Mesodermal cell (in vitro differentiated cells): ENCODE results near the gene DAGLB.
"Not testable (repeated sequence)": the region's sequence is repeated elsewhere in the genome, so short reads cannot be mapped to it uniquely, and the experiment has no call there.

ENCODE experiments used
- H3K27ac ChIP-seq: 2 replicates; pipeline ENCODE4 v1.7.0; 2013; ENCODE audit warnings: mild to moderate bottlenecking, low read depth, low read length, moderate library complexity; ENCODE audit not compliant: severe bottlenecking
- H3K36me3 ChIP-seq: 2 replicates; pipeline ENCODE4 v1.7.1; 2013; ENCODE audit warnings: mild to moderate bottlenecking, low read length, moderate library complexity; ENCODE audit not compliant: control insufficient read depth, insufficient read depth
- H3K4me1 ChIP-seq: one replicate; pipeline ENCODE4 v1.7.1; 2013; ENCODE audit warnings: mild to moderate bottlenecking, low read length; ENCODE audit not compliant: insufficient read depth, control insufficient read depth, poor library complexity, severe bottlenecking
- H3K4me3 ChIP-seq: 2 replicates; pipeline ENCODE4 v1.7.0; 2013; ENCODE audit warnings: low read length, control low read depth, mild to moderate bottlenecking; ENCODE audit not compliant: insufficient read depth, poor library complexity, severe bottlenecking; ENCODE audit errors: extremely low read depth
- H3K9me3 ChIP-seq: 2 replicates; pipeline ENCODE4 v1.7.1; 2013; ENCODE audit warnings: mild to moderate bottlenecking, low read length, moderate library complexity; ENCODE audit not compliant: control insufficient read depth
- WGBS, 2 experiments: methylation state at CpG; one replicate each; pipeline ENCODE4 v1.1.5; 2013; ENCODE audit warnings: missing lambda C conversion rate in 2 of 2; ENCODE audit not compliant: insufficient coverage in 2 of 2; 5-methylcytosine and 5-hydroxymethylcytosine counted together

The DAGLB gene

DNA sequence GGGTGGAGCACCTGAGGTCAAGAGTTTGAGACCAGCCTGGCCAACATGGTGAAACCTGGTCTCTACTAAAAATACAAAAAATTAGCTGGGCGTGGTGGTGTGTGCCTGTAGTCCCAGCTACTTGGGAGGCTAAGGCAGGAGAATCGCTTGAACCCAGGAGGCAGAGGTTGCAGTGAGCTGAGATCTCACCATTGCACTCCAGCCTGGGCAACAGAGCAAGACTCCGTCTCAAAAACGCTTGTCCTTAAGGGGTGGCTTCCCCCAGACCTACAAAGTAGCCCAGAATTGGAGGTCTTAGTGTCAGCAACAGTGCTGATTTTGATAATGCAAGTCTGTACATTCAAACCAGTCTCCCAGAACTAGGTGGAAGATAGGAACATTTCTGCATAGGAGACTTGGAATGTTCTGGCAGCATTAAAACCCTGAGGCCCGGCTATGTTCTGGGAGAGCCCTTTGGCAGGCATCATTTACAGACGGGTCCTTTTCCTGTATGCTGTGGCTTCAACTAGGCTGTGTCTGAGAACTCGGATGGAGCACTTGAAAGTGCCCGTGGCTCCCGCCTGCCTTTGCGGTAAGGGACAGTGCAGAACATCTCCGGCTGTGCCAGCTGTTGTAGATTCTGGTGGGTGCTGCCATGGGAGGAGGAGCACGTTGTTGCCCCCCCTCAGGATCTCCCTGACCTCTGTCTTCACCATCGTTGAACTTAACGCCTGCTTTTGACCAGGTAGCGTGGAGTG, 49.8 kb downstream of the DAGLB start:
- H3K4me3 ChIP-seq, H3K27ac ChIP-seq, H3K9me3 ChIP-seq: not testable (repeated sequence)
- 92 to 94% methylated on average over 10 to 14 of the region's 15 CpGs for WGBS, 2 experiments
- Histone ChIP-seq H3K36me3 (peaks cover 76% of the 10 kb centered on the region), H3K4me1 (peaks cover 41% of the 10 kb centered on the region)

DNA sequence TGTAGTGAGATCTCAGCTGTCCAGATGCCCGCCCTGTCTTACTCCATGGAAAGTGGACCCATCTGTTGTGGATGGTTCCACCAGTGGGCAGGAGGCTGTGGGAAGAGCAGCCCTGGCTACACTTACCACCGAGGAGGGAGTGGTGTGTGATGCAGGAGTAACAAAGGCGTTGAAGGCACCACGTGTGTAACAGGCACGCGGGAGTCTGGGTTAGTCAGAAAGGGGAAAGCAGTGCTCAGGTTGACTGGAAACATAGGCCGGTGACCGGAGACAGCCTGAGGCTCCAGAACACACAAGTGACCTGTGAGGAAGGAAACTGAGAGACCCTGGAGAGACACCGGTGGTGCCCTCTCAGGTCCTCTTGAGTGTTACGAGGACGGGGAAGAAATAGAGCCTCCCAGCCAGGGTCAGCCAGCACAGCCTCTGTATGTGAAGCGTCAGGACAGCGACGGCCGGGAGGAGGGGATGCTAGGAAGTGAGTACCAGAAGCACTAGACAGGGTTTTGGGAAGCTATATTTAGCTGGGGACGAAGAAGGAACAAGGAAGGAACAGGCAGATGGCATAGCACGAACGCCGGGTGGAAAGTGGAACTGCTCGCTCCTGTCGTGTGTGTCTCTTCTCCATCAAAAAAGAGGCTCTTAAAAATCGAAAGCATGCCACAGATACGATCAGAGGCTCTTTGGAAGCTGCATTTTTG, 51.7 kb downstream of the DAGLB start:
- H3K4me3 ChIP-seq, result no peak overlapping the region
- no peaks in the 10 kb centered on the region for H3K9me3 ChIP-seq
- peaks cover 79% of the 10 kb centered on the region for H3K36me3 ChIP-seq
- H3K27ac ChIP-seq, result peak overlapping the region; percentile 12
- WGBS, 2 experiments, result 96% methylated on average over 23 of the region's 23 CpGs
- H3K4me1 ChIP-seq, result peaks cover 46% of the 10 kb centered on the region

DNA sequence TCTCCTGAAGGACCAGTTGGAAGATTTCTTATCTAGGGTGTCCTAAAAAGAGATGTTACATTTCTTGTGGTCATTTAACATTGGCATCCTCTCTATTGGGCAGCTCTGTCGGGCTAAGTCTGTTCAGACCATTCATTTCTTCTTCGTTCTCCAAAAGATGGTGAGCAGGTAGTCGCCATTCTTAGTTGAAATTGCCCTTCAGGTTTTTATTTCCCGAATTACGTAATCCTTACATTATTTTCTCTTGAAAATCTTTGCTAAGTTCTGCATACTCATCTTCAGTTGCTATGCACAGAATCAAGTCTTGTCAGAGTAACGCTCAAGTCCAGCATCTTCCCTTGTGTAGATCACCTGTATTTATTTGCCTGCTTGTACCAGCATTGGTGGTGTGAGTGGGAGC, 53.6 kb downstream of the DAGLB start:
- H3K36me3 ChIP-seq, result peaks cover 79% of the 10 kb centered on the region
- peak overlapping the region; percentile 12 for H3K27ac ChIP-seq
- no peak overlapping the region for H3K4me3 ChIP-seq
- WGBS, 2 experiments, result 94 to 95% methylated on average over 5 to 6 of the region's 6 CpGs
- peaks cover 38% of the 10 kb centered on the region for H3K4me1 ChIP-seq
- no peaks in the 10 kb centered on the region for H3K9me3 ChIP-seq

DNA sequence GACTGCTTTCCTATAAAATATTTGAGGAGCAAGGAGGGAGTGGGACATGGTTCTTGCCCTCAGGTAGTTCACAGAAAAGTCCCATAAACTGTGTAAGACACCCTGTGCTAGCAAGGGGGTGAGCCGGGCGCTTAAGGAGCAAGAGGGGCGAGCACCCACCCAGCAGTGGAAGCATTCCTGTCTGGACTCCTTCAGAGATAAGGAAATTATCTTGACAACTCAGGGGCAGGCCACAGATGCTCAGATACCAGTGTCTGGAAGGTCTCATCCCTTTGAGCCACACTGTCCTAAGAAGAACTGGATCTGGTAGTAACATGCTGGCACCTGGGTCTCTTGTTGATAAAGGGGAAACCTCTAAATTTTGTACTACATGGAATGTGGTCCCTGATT, 54.1 kb downstream of the DAGLB start:
- Histone ChIP-seq H3K4me1 (peaks cover 33% of the 10 kb centered on the region), H3K36me3 (peaks cover 79% of the 10 kb centered on the region), H3K27ac (peak overlapping the region; percentile 91), H3K9me3 (no peaks in the 10 kb centered on the region), H3K4me3 (no peak overlapping the region)
- WGBS, 2 experiments, result 87 to 89% methylated on average over 3 of the region's 3 CpGs

DNA sequence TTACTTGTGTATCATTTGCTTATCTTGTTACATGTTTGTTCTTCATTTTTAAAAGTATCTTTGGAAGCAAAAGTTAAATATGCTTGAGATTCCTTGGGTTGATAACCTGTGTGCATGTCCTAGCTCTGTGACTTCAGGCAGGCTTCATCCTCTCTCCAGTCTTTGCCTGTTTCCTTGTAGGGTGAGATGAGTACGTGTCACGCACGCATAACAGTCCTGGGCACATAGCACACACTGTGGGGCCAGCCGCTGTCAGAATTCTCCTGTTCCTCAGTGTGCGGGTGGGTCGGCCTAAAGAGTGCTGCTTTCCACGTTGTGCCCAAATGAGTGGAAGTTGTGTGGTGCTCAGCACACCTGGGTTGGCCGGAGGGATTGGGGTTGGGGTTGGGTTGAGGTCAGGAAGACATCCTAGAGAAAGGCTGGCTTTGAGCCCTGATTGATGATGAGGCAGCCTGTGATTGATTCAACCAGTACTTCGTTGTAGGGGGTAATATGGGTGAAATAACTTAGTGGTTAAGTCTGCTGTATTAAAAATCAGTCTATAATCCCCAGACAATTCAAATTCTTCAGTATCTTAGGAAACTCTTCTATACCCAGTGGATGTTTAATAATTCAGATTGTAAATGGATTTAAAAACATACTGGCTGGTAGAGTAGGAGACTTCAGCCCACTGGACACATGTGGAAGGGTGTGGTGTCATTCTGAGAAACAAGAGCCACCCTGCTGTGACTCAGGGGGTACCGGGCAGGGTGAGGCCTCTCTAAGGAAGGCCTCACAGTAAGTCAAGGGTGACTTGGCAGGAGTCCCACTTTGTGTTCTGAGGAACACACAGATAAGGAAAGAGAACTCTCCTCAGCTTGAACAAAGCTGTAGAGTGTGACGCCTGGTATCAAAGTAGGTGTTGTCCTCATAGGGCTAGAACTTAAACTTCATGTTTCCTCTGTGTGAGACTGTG, 54.8 kb downstream of the DAGLB start:
- peaks cover 79% of the 10 kb centered on the region for H3K36me3 ChIP-seq
- H3K4me3 ChIP-seq, result no peak overlapping the region
- 93 to 97% methylated on average over 8 to 9 of the region's 11 CpGs for WGBS, 2 experiments
- peak overlapping the region; percentile 91 for H3K27ac ChIP-seq
- H3K4me1 ChIP-seq, result peaks cover 32% of the 10 kb centered on the region
- no peaks in the 10 kb centered on the region for H3K9me3 ChIP-seq

DNA sequence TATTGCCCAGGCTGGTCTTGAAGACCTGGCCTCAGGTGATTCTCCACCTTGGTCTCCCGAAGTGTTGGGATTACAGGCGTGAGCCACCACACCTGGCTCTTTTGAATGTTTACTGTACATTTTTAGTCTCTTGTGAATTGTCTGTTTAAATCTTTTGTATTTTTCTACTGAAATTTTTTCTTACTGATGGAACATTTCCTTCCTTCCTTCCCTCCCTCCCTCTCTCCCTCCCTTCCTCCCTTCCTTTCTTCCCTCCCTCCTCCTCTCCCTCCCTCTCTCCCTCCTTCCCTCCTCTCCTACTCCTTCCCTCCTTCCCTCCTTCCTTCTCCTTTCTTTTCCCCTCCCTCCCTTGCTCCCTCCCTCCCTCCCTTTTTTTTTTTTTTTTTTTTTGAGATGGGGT, 58.0 kb downstream of the DAGLB start:
- Histone ChIP-seq H3K4me1 (peaks cover 36% of the 10 kb centered on the region), H3K4me3 (no peak overlapping the region), H3K9me3 (no peaks in the 10 kb centered on the region), H3K27ac (no peak overlapping the region), H3K36me3 (peaks cover 81% of the 10 kb centered on the region)
- 94 to 100% methylated on average over 1 to 2 of the region's 2 CpGs for WGBS, 2 experiments

DNA sequence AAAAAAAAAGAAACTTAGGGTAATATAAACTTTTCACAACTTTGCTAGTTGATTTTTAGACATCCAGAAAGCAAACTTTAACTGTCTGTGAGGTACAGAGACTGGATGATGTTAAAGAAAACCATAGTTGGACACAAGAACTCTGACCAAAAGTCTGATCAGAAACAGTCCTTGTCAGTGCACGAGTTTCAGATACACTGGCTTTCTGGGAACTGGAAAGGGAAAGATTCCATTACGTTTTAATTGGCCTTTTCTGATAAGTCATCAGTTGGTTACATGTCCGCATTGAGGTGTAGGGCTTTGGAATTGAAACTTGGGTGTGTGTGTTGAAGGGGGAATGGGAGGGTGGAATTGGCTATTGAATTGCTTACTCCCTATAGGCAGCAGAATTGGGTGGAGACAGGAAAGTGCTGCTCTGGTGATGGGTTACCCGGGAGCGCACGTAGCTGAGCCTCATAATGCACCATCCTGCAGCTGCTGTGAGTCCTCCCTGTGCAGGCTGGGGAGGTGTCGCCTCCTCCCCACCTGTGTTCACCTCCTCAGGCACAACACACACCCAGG, 59.9 kb downstream of the DAGLB start:
- no peak overlapping the region for H3K27ac ChIP-seq
- 92 to 97% methylated on average over 2 to 6 of the region's 7 CpGs for WGBS, 2 experiments
- no peak overlapping the region for H3K4me3 ChIP-seq
- H3K9me3 ChIP-seq, result no peaks in the 10 kb centered on the region
- H3K36me3 ChIP-seq, result peaks cover 68% of the 10 kb centered on the region
- peaks cover 32% of the 10 kb centered on the region for H3K4me1 ChIP-seq

DNA sequence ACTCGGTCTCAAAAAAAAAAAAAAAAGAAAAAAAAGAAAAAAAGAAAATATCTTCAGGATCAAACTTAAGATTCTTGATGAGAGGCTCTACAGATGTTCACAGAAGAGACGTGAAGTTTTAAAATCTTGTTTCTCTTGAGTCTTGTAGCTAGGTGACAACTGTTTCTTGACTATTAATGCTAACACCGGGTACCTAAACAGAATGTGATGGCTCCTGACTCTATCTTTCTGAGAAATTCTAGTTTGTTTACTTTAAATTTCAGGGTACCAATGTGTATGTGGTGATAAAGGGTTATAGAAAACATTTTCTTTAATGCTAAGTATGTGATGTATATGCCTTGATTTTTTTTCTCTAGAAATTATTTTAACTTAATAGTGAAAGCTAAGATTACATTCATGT, 61.0 kb downstream of the DAGLB start:
- Histone ChIP-seq H3K9me3 (no peaks in the 10 kb centered on the region), H3K27ac (no peak overlapping the region), H3K4me1 (peaks cover 32% of the 10 kb centered on the region), H3K4me3 (no peak overlapping the region), H3K36me3 (peaks cover 69% of the 10 kb centered on the region)
- 97 to 100% methylated on average over 2 to 3 of the region's 3 CpGs for WGBS, 2 experiments

DNA sequence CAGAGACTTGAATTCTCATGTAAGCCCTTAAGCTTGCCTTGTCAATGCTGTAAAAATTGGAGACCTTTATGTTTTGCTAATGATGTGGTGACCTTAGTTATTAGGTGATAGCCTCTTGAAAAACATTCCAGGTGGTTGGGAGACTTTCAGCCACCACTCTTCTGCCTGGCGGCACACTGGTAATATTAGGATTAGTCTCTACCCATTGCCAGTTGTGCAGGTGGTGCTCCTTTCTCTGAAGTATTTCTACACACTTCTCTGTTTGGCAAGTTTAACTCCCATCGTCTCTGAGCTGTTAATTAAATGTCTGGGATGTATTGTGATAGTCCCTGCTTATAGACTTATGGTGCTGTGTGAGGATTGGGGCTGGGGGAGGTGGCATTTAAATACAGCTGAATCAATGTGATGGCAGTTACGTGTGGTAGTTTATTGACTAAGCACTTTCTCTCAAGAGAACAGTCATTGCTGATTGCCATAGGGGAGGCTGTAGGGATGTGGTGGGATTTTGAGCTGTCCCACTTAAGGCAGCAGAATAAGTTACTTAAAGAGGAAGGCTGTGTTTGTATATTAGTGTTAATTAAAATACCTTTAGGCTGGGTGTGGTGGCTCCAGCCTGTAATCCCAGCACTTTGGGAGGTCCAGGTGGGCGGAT, 61.7 kb downstream of the DAGLB start:
- no peak overlapping the region for H3K4me3 ChIP-seq
- H3K4me1 ChIP-seq, result peaks cover 35% of the 10 kb centered on the region
- H3K27ac ChIP-seq, result peak overlapping the region; percentile 88
- peaks cover 68% of the 10 kb centered on the region for H3K36me3 ChIP-seq
- H3K9me3 ChIP-seq, result no peaks in the 10 kb centered on the region
- 82 to 100% methylated on average over 1 to 3 of the region's 4 CpGs for WGBS, 2 experiments
